Right lung (tissue), 5 donors: ENCODE results near the gene CTSL. TPM values are rescaled to one million over a fixed set of nuclear protein-coding genes. Genes with fewer than 3 reads are reported as not detected.
"Not testable (repeated sequence)": the region's sequence is repeated elsewhere in the genome, so short reads cannot be mapped to it uniquely, and the experiment has no call there.

Source experiments
- DNase-seq, 2 donors: peaks; one replicate each; pipeline ENCODE4 v3.0.0-alpha.2; 2013
- polyA plus RNA-seq, 5 donors: library from polyadenylated mRNA; unstranded; fragments of 120-200 nt; gene quantifications; one replicate each; pipeline versions ENCODE4 v1.2.1 to v1.2.3, GENCODE V29; 2013; ENCODE audit warnings: inconsistent platforms in 1 of 5, low replicate concordance in 1 of 5; ENCODE audit not compliant: insufficient read length in 5 of 5, insufficient read depth in 1 of 5

CTSL gene
- polyA plus RNA-seq, 5 donors = 72.3 to 85.0 (median 79.3) TPM

- DNase-seq = no peak
These were observed 25.5 kb downstream of the CTSL start for GRCh38 chr9:87751423-87751822.

- no peak for DNase-seq
These were observed 25.9 kb downstream of the CTSL start for GRCh38 chr9:87751868-87752267.

GRCh38 chr9:87753313-87753712, 27.4 kb downstream of the CTSL start:
- DNase-seq = no peak

- not testable (repeated sequence) for DNase-seq
These were observed 32.4 kb downstream of the CTSL start for GRCh38 chr9:87758330-87758729.

GRCh38 chr9:87759980-87760379, 34.1 kb downstream of the CTSL start:
- DNase-seq = not testable (repeated sequence)

DNA sequence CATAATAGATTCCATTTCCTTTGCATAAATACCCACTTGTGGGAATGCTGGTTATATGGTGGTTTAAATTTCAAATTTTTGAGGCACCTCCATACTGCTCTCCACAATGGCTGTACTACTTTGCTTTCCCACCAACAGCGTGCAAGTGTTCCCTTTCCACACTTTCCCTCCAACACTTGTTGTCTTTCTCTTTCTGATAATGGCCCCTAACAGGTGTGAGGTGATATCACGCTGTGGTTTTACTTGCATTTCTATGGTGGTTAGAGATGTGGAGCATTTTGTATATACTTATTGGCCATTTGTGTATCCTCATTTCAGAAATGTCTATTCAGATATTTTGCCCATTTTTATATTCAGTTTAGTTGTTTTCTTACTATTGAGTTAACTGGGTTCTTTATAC, 34.6 kb downstream of the CTSL start:
- no peak for DNase-seq

DNA sequence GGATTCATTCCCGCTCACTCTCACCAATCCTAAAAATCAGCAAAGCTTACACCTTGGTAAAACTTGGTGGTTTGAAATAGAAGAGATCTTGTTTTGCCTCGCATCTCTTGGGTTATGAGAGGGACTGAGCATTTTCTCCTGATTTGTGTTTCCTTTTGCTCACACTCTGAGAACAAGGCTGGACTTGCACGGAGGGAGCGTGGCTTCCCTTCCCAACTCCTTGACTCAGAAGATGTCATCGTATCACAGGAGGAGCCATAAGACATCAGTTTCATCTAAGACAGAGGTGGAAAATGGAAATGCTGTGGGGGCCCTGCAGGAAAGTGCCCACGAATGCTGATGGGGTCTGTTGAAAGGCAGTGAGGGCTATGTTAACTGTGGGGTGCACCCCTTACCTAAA, 37.4 kb downstream of the CTSL start:
- DNase-seq = no peak

DNA sequence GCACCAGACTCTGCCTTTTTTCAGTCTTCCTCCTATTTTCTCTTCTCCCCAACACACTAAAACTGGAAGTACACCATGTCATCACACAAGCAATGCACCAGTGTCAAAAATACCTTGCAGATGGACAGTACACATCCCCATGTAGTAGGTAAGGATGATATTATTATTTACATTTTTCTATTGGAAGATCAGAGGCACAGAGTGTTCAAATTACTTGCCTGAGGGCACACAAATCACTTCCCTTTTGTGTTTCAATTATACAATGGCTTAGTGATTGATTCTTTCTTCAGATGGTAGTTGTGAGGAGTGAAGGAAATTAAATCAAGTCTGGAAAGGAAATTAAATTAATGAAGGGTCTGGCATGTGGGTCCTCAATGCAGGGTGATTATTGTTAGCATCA, 39.6 kb downstream of the CTSL start:
- no peak for DNase-seq

- DNase-seq = no peak
These were observed 40.8 kb downstream of the CTSL start for GRCh38 chr9:87766697-87767096.

DNA sequence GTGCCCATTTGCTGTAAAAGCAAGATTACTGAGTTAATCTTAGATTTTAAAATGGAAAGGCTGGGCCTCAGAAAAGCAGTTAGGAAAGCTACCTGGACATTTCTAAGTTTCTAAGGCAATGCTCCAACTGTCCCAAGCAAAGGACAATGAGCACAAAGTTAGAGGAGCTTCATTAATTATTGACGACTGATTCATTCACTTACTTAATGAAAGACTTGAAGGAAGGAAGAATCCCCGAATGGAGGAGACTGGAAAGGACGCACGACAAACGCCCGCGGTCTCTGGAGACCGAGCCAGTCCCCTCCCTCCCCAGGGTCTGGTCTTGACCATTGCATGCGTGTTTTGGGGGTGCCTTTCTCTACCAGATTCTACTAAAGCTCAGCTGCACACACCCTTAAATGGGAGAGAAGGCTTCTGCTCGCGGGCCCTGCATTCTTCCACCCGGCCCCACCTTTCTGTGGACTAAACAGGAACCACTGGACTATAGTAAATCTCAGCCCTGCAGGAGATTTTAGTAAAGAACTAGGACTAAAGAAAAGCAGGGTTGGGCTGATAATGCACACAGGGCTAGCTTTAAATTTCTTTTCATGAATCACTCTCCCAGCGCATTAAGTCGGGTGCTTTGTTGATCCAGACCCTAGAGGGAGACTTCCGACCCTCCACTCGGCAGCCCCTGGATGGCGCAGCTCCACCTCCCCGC, 44.8 kb downstream of the CTSL start:
- no peak for DNase-seq

DNA sequence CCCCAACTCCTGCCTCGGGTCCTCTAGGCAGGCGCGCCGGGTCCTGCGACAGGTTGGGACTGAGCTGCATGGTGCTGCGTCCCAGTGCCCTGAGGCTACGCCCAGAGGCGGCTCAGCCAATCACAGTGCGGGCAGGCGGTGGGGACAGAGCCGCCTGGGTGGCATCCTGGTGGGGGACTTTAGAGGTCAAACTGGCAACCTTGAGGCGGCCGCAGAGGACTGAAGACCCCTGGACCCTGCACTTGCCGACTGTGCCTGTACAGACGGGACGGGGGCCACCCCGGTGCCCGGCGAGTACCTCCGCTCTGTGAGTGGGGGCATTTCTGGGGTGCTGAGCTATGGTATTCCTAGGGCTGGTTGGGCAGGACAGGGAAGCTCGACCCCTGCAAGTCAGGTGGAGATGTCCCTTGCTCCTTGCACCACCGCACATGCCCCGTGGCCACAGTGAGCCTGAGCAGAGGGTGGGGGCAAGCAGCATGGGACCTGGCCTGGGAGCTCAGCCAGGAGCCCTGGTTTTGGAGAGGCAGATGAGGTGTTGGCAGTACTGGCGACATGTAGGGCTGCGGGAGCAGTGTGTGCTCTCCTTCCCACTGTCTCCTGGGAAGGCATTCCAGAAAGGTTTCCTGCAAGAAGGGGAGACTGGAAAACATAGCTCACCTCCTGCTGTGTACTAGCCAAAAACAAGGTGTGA, 45.5 kb downstream of the CTSL start:
- DNase-seq = no peak

DNA sequence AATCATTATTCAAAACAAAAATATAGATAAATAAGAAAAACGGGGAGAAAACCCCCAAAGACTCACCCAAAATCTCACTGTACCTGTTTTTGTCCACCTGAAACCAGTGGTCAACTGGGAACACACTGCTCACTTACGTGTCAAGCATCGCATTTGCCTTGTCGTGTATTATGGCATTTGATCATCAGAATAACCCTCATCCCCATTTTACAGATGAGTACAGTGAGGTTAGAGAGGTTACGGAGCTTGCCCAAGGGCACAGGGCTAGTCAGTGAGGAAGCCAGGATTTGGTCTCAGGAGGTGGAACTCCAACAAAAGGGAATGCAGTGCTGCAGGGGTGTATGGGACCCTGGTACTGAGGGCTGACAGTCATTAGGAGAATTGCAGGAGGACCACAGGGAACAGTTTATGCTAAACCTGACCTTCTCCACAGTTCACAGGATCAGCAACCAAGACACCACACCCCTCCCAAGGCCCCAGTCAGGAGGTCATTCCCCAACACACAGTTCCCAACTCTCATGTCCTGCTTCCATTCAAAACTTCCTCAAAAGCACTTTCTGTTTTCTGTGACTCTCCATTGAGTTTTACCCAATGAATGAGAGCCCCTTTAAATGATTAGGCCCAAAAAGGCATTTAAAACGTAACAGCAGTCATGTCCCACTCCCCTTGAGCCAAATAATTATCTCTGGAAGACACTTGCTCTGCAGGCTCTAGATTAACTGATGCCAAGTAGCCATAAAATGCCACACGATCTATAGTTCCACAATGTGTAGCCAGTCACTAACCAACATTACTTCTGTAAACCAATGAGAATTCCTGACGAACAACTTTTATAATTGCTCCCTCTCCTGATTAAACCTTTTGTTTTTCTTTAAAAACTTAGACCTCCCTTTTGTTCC, 50.8 kb downstream of the CTSL start:
- DNase-seq = no peak

DNA sequence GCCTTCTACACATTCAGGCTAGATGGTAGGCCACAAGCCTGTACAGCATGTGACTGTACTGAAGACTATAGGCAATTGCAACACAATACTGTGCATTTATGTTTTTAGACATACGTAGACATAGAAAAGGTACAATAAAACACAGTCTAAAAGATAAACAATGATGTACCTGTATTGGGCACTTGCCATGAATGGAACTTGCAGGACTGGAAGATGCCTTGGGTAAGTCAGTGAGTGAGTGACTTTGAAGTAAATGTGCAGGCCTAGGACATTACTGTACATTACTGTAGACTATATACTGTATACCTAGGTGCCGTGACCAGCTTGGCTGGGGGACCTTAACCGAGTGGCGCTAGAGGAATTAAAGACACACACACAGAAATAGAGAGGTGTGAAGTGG, 53.1 kb downstream of the CTSL start:
- DNase-seq = no peak

Other genes with a start within 250 kb of the CTSL start
- gene DAPK1, start 228.3 kb upstream of the CTSL start, polyA plus RNA-seq = 100 to 1,000 TPM; 173 to 232 (median 217) TPM
- under 1 TPM in 1 of 5 donors, not detected in 4; 0.05 TPM for gene SPATA31E1, start 156.8 kb downstream of the CTSL start, polyA plus RNA-seq
- under 1 TPM in 1 of 5 donors, not detected in 4; 0.09 TPM for gene SPATA31C1, start 191.8 kb downstream of the CTSL start, polyA plus RNA-seq
- gene CDK20, start 248.4 kb downstream of the CTSL start, polyA plus RNA-seq = 10 to 100 TPM; 12.8 to 19.0 (median 15.8) TPM